CD4-positive, alpha-beta T cell treated with Interleukin-10 for 1 hour (primary cell): Measurements from ENCODE around the gene SLC7A7.
"Not testable (repeated sequence)": the region's sequence is repeated elsewhere in the genome, so short reads cannot be mapped to it uniquely, and the experiment has no call there.

Source experiments
- DNase-seq: peaks from one replicate; pipeline ENCODE4 v3.0.0-alpha.2; 2020

The SLC7A7 gene

GRCh38 chr14:22820731-22821130 is 5.5 kb upstream of the SLC7A7 start:
- DNase-seq: no peak

- no peak for DNase-seq
Observed at GRCh38 chr14:22819151-22819988, 4.1 kb upstream of the SLC7A7 start.

- no peak for DNase-seq
Observed at GRCh38 chr14:22814373-22814772, 862 bp downstream of the SLC7A7 start.

GRCh38 chr14:22813145-22813544 is 2.1 kb downstream of the SLC7A7 start:
- DNase-seq: no peak

GRCh38 chr14:22812744-22813143 is 2.5 kb downstream of the SLC7A7 start:
- no peak for DNase-seq

- DNase-seq: no peak
Observed at GRCh38 chr14:22811722-22812121, 3.5 kb downstream of the SLC7A7 start.

- no peak for DNase-seq
Observed at GRCh38 chr14:22808388-22809209, 6.6 kb downstream of the SLC7A7 start.

- no peak for DNase-seq
Observed at GRCh38 chr14:22807432-22808087, 7.7 kb downstream of the SLC7A7 start.

- DNase-seq: not testable (repeated sequence)
Observed at GRCh38 chr14:22805235-22805634, 10.0 kb downstream of the SLC7A7 start.

- DNase-seq: no peak
Observed at GRCh38 chr14:22803687-22803974, 11.6 kb downstream of the SLC7A7 start.

- no peak for DNase-seq
Observed at GRCh38 chr14:22802860-22803686, 12.2 kb downstream of the SLC7A7 start.

GRCh38 chr14:22801716-22802115 is 13.5 kb downstream of the SLC7A7 start:
- no peak for DNase-seq

- no peak for DNase-seq
Observed at GRCh38 chr14:22800346-22800745, 14.9 kb downstream of the SLC7A7 start.

- no peak for DNase-seq
Observed at GRCh38 chr14:22798528-22798927, 16.7 kb downstream of the SLC7A7 start.

- no peak for DNase-seq
Observed at GRCh38 chr14:22797017-22797917, 18.0 kb downstream of the SLC7A7 start.

- DNase-seq: no peak
Observed at GRCh38 chr14:22796087-22796707, 19.0 kb downstream of the SLC7A7 start.

- DNase-seq: no peak
Observed at GRCh38 chr14:22794551-22794951, 20.7 kb downstream of the SLC7A7 start.

- DNase-seq: no peak
Observed at GRCh38 chr14:22793976-22794375, 21.3 kb downstream of the SLC7A7 start.

GRCh38 chr14:22793550-22793949 is 21.7 kb downstream of the SLC7A7 start:
- DNase-seq: not testable (repeated sequence)

GRCh38 chr14:22792158-22792557 is 23.1 kb downstream of the SLC7A7 start:
- DNase-seq: no peak

GRCh38 chr14:22791301-22791700 is 23.9 kb downstream of the SLC7A7 start:
- DNase-seq: no peak
